ENCODE data around the gene ZNF606. TPM values are rescaled to one million over a fixed set of nuclear protein-coding genes. Genes with fewer than 3 reads are reported as not detected.

ZNF606 gene
- total RNA-seq, 1 donor: 17.9 TPM

GRCh38 chr19:58044391-58044790 lies 41.8 kb upstream of the ZNF606 start:
- no peak for TF ChIP-seq CTCF (IDR thresholded peaks at IDR 0.05; ENCODE audit: insufficient read depth, low read length)
- DNase-seq (ENCODE audit: low read depth): no peak
- no peak overlapping the region for H3K4me3 ChIP-seq (ENCODE audit: low read depth, low read length)

- no peak for TF ChIP-seq CTCF (IDR thresholded peaks at IDR 0.05; ENCODE audit: insufficient read depth, low read length)
- H3K4me3 ChIP-seq (ENCODE audit: low read depth, low read length): no peak overlapping the region
Observed at GRCh38 chr19:58042495-58043340, 40.1 kb upstream of the ZNF606 start.

GRCh38 chr19:58040751-58041525 lies 38.3 kb upstream of the ZNF606 start:
- H3K4me3 ChIP-seq (ENCODE audit: low read depth, low read length): no peak overlapping the region
- DNase-seq (ENCODE audit: low read depth): no peak
- TF ChIP-seq CTCF (IDR thresholded peaks at IDR 0.05; ENCODE audit: insufficient read depth, low read length): no peak

More at GRCh38 chr19:58042495-58043340, 40.1 kb upstream of the ZNF606 start:
- no peak for DNase-seq (ENCODE audit: low read depth)

- H3K4me3 ChIP-seq (ENCODE audit: low read depth, low read length): no peak overlapping the region
- no peak for TF ChIP-seq CTCF (IDR thresholded peaks at IDR 0.05; ENCODE audit: insufficient read depth, low read length)
- no peak for DNase-seq (ENCODE audit: low read depth)
Observed at GRCh38 chr19:58038688-58039204, 36.1 kb upstream of the ZNF606 start.

GRCh38 chr19:58037927-58038687 lies 35.5 kb upstream of the ZNF606 start:
- TF ChIP-seq CTCF (IDR thresholded peaks at IDR 0.05; ENCODE audit: insufficient read depth, low read length): no peak
- H3K4me3 ChIP-seq (ENCODE audit: low read depth, low read length): no peak overlapping the region
- no peak for DNase-seq (ENCODE audit: low read depth)

- DNase-seq (ENCODE audit: low read depth): no peak
- H3K4me3 ChIP-seq (ENCODE audit: low read depth, low read length): no peak overlapping the region
- TF ChIP-seq CTCF (IDR thresholded peaks at IDR 0.05; ENCODE audit: insufficient read depth, low read length): no peak
Observed at GRCh38 chr19:58035863-58036262, 33.2 kb upstream of the ZNF606 start.

Measured in fibroblast of the aortic adventitia (primary cell).